HG03064 (cell line): Measurements from ENCODE around the gene MED13L.

ENCODE experiments used
- ATAC-seq: cut with Tn5 transposase; IDR thresholded peaks from one replicate; pipeline ENCODE4 v1.9.1; 2021; ENCODE audit warnings: low read depth; ENCODE audit not compliant: unreplicated experiment

Gene MED13L

DNA sequence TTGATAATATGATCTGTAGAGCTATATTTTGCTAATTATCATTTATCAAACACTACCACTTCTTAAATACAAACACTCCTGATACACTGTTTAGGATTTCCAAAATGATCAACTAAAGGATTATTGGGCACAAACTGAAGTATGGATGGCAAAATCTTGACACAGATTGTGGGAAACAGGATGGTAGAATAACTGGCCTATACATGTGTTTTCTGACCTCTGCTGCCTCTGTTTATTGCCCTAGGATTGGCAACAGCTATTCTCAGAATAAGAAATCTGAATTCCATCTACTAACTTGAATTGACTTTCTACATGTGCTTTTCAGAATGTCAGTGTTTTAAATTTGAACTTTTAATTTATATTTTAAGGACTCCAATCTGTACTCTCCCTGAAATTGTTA is 209.1 kb downstream of the MED13L start:
- no peak for ATAC-seq

GRCh38 chr12:116067892-116068291 is 209.6 kb downstream of the MED13L start:
- ATAC-seq: no peak

DNA sequence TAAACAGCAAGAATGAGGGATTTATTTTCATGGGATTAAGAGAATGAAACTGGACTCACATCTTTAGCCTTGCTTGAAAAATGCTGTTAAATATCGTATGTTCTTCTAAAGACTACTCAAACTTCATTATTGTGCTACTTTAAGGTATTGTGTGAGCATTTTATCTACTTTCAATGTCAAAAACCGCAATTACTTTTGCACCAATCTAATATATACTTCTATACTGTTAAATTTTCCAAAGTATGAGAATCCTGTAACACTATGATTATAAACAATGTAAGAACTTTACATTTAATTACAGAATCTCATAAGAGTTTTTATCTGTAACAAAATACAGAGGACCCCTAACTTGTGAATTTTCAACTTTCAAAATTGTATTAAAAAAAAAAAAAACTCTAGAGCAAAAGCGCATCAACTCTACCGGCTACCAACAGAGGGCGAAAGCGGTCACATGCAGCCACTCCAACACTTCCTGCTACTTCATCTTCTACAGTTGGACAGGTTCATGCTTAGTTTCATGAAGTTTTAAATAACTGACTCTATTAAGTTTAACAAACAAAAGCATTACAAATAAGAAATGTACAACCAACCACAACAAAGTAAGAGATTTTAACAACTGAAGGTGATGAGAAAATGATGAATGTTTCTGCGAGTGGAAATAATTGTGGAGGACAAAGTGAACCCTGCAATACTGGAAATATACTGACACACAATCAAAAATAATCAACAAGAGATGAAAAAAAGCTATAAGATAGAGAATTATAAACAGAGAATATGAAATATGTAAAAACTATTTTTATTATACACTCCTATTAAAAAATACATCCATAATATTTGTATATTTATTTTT is 210.9 kb downstream of the MED13L start:
- ATAC-seq: no peak

- no peak for ATAC-seq
These were observed 211.9 kb downstream of the MED13L start for GRCh38 chr12:116065606-116066005.

DNA sequence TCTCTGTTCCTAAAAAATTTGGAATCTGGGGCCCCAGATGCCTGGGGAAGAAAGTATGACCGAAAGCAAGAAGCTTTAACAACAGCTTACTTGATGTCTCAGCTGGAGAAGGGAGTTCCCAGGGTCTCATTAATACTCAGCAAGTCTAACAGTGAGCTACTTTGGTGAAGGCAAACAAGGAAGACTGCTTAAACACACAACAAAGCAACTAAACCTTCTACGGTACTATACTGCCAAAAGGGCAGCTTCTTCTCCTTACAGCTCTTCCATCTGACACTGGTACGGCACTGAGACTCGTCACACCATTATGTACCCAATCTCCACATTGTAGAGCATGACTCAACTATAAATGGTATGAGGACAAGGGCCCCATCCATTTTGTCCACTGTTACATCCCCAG is 213.0 kb downstream of the MED13L start:
- ATAC-seq: no peak

DNA sequence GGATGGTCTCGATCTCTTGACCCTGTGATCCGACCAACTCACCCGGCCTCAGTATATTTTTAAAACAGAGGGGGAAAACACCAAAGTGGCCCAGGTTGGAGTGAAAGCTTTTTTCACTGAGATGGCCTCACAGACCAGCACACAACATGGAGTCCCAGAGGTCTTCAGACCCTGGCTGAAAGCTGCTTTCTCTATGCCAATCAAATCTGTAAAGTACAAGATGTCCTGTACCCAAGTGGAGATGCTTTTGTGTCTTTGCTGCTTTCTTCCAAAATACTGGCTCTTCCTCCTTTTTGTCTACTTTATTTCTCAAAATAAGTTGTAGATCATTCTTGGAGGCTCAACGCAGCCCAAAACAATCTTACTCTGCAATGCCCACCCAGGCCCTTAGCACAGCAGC is 214.8 kb downstream of the MED13L start:
- ATAC-seq: no peak

- peak; percentile 75 for ATAC-seq
These were observed 216.7 kb downstream of the MED13L start for GRCh38 chr12:116060764-116061163.

DNA sequence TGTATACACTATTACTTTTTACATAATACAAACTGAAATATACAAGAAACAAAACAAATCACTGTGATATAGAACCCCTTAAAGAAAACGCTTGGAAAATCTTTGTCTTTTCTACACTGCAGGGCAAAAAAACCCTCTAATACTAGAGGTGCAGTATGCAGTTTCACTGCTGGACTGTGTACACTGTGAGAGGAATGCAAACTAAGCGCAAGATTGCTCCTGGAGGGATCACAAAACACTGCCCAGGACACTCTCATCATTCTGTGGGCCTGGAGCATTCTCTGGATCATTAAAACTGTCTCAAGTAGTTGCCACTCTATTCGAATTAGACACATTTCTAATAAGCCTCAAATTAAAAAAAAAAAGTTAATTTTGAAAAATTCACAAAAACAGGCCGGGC is 217.6 kb downstream of the MED13L start:
- ATAC-seq: no peak

DNA sequence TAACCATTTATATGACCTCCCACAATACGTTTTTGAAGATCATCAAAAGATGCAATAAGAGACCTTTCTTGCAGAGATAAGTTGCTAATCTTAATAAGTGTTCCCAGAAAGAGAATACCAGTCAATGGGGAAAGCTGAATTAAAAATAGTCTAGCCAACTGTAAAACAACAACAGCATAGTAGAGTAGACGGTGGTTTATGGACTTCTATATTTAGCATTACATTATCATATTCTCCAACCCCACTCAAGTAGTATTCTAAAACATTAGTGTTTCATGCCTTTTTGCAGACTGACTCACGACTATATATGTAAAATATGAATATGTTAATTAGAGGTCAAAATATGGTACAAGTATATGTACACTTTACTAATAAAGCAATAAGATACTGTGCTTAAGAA is 218.9 kb downstream of the MED13L start:
- ATAC-seq: no peak

DNA sequence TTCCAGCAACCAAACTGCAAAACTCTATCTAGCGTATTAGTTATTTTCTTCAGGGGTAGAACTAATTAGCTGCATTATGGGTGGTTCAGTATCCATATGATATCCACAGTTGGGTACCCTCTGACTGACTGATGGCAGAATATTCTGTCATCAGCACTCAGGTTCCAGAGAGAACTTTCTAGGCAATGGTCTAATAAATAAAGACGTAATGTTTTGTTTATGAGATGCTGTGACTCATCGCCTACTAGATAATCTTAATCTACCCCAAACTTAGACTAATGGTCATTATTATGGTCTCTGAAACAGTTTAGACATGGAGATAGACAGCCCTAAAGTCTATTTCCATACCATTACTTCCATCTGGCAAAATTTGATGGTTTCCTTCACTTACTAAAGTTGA is 220.1 kb downstream of the MED13L start:
- ATAC-seq: no peak

- ATAC-seq: no peak
These were observed 221.4 kb downstream of the MED13L start for GRCh38 chr12:116055895-116056607.

- no peak for ATAC-seq
These were observed 223.2 kb downstream of the MED13L start for GRCh38 chr12:116054280-116054679.

DNA sequence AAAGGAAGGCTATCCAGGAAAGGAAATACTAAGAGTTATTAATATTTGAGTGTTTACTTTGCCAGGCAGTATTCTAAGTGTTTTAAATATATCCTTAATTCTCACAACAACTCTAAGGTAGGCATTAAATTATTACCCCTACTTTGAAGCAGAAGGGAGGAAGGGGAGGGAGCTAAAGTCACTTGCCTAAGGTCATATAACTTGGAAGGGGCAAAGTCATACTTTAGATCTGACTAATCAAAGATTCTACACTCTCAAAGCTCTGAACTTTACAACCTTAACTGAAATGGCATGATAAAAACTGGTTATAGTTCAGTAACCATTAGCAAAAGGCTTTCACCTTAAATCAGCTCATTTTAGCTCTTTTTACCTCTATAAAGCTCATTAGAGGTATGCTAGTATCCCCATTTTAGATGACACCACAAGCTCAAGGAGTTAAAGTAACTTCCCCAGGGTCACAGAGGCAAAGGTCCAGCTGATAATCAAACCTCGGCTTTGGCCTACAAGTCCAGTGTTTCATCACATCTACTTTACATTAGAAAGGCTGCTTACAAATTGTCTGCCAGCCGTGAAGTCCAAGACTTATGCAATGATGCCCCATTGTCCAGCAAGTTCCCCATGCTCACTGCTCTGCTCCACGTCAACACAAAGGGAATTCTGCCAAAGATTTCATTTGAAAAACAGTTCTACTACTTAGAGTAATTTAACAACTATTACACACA is 223.9 kb downstream of the MED13L start:
- no peak for ATAC-seq

- ATAC-seq: no peak
These were observed 227.2 kb downstream of the MED13L start for GRCh38 chr12:116050275-116050674.

GRCh38 chr12:116048879-116049278 is 228.6 kb downstream of the MED13L start:
- ATAC-seq: no peak

- ATAC-seq: no peak
These were observed 231.5 kb downstream of the MED13L start for GRCh38 chr12:116046039-116046438.

GRCh38 chr12:116045150-116045549 is 232.3 kb downstream of the MED13L start:
- ATAC-seq: no peak

GRCh38 chr12:116043659-116044535 is 233.6 kb downstream of the MED13L start:
- ATAC-seq: no peak

DNA sequence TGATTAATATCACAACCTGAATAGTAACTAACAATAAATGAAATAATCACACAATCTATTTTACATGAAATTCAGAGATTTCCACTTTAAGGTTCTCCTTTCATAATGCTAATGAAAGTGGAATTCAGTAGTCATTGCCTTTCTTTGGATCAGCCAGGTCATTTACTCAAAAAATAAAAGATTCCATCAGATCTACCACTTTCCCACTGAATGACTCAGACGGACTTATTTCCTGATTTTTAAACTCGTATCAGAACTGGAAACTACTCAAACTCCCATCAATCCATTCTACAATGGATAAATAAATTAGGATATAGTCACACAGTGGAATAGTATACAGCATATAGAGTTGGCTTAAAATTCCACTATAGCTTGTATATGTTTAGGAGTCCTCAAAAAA is 237.1 kb downstream of the MED13L start:
- no peak for ATAC-seq

- ATAC-seq: no peak
These were observed 238.4 kb downstream of the MED13L start for GRCh38 chr12:116039081-116039480.
